Raji (cell line): ENCODE results near the gene GRID1.

Experiments
- POLR2A ChIP-seq: IDR thresholded peaks from 2 replicates; pipeline ENCODE4 v1.6.1; 2011; ENCODE audit warnings: low read depth, low read length, control low read depth; ENCODE audit not compliant: insufficient read depth

GRID1 gene

DNA sequence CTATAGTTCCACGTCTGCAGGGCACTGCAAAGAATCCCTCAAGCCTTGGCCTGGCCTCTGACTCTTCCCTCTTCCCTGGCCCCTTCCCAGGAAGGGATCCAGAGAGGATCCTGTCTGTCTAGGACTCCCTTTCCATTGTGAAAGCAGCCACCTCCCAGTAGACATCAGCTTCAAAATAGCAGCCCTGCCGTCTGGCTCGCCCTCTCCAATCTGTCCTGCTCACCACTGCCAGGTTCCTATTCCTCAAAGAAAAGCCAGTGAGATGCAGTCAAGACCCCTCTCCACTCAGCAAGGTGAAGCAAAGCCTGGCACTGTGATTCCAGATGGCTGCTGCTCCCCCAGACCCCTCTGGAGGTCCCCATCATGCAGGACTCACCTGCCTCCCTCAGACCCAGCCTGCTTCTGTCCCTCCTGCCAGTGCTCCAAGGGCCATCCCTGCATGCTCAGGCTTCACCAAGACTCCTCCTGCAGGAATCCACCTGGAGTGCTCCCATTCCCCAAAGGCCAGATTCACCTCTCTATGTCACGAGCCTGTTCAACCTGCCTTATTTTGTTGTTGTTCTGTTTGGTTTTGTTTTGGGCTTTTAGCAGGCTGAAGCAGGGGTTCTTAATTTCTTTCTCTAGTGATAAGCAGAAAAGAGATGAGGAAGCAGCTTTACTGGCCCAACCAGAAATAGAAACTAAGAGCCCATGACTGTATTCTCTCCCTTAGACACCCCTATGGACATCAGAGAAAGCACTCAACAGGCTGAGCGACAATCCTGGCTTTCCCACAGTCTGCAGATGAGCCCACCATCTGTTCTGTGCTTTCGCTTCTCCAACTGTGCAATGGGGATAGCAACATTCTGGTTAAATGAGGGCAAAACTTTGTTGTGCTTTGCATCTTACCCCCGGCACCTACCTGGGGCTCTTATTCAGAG, 305.1 kb downstream of the GRID1 start:
- no peak for TF ChIP-seq POLR2A

DNA sequence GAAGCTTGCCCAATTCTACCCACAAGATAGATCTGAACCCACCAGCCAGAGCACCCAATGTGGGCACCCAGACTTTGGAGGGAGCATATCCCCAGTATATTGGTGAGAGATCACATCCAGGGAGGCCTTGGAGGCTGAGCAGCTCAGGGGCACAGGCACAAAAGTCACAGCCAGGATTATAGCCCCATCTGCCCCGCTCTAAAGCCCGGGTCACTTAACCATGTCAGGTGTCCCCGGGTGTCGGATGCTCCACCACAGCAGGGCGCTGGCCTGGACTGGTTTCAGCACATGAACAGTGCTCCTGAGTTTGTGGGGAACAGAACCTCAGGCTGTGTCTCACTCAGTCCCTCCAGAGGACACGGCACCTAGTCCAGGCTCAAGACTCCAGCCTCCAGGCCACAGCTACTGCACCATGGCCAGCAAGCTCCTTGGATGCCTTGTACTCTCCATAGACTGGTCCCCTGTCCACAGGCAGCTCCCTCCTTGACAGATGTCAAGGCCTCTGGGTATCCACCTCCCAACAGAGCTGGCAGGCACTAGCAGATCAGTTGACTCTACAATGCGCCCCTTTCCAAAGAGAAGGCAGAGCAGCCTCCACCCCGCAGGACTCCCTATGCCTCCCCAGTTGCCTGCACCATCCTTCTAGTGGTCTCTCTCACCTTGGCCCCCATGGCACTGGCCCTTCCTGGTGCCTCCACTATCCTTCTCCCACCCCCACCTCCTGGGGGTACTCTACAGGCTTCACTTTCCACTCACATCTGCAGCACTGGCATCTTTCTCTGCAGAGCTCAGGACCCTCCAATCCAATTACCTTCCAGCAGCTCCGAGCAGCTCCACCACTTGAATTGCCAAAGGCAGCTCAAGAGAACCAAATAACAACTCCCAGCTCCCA, 306.0 kb downstream of the GRID1 start:
- no peak for TF ChIP-seq POLR2A

DNA sequence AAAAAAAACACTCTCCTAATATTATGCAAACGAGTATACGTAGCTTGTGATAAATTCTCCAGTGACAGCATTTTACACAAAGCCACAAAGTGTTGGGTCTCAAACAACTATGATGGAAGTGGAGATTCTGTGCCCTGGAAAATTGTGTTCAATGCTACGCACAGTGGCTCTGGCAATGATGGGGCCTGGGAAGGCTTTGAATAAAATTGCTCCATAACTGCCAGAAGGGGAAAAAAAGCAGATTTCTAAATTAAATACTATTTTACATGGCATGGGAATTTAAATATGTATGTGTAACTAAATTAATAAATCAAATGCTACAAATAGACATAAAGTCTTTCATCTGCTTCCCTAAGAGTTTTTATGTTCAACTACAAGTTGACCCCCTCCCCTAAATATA, 306.7 kb downstream of the GRID1 start:
- TF ChIP-seq POLR2A = no peak

DNA sequence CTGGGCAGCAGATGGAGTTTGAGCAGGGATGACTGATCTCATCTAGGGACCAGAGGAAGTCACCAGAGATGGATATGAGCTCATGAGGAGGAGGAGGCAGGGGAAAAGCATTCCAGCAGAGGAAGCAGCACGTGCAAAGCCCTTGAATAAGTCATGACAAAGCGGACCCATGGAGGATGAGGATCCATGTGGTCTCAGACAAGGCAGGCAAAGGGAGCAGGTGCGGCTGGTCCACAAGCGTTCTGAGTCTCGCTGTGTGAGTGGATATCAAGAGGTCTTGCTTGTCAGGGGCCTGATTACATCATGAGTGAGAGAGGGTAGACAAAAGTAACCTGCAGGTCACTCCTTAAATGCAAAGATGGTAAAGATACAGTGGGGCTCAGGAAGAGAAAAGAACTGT, 307.6 kb downstream of the GRID1 start:
- TF ChIP-seq POLR2A = no peak

DNA sequence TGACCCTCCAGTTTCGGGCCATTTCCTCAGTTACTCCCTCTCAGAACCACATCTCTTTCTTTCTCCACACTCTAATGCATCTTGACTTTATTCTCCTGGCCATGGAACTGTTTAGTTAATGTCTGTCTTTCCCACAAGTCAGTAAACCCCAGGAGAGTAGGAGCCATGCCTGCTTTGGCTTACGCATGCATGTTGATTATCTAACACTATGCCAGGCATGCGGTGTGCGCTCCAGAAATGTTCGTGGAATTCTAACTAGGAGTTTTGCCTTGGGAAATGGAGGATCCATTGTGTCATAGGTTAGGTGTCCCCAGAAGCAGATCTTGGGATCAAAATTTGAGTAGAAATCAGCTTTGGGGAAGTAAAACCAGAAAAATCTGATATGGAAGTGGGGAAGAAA, 308.9 kb downstream of the GRID1 start:
- TF ChIP-seq POLR2A = no peak

DNA sequence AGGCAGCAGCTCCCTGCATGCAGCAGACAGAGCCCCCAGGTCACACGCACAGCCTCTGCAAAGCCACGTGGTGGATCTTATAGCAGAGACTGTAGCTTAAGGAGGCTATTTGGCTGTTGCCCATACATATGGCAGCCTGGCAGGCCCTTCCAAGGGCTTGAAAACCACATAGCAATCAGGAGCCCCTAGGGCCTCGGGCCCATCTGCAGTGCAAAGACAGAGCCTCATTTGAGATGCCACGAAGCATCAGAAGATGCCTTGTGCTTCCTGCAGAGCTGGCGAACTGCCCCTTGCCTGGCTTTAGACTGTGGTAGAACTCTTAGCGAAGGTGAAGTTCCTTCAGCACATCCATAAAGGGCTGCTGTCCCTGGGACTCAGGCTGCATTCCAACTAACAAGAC, 309.9 kb downstream of the GRID1 start:
- no peak for TF ChIP-seq POLR2A

DNA sequence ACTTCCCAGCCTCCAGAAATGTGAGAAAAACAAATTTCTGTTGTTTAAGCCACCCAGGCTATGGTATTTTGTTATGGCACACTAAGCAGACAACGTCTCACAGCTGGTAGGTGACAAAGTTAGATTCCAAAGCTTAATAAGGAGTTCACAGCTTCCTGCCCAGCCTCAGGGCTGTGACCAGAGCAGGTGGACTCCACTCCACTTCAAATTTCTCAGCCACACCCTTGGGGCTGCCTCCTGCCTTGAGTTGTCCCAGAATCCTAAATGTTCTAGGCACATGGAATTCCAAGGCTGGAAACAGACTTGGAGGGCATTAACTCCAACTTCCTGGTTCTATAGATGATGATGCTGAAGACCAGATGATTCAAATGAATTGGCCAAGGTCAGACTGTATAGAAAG, 310.7 kb downstream of the GRID1 start:
- TF ChIP-seq POLR2A = no peak

DNA sequence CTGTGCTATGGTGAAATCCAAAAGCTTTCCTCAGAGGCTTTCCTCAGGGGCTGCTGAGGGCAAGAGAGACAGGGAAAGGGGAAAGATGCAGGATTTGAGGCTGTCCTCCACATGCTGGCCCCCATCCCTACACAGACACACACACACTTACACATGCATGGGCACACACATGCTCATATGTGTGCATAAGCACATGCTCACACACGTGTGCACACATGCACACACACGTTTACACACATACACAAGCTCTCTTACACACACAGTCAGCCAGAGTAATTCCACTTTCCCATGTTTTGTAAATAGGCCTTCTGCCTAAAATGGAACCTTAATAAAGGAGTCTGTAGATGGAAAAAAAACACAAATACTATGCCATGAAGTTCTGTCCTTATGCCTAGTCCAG, 312.9 kb downstream of the GRID1 start:
- TF ChIP-seq POLR2A = no peak

DNA sequence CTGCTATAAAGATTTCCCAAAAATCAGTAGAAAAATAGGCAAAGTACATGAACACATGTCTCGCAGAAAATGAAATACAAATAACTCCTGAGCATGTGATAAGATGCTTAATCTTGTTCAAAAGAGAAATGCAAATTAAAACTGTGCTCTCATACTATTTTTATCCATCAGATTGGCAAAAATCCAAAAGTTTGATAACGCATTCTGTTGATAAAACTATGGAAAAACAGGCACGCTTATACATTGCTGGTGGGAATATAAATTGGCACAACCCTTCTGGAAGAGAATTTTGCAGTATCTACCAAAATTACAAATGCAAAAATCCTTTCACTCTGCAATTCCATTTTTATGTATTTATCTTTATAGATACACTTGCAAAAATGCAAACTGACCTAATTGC, 315.0 kb downstream of the GRID1 start:
- no peak for TF ChIP-seq POLR2A

DNA sequence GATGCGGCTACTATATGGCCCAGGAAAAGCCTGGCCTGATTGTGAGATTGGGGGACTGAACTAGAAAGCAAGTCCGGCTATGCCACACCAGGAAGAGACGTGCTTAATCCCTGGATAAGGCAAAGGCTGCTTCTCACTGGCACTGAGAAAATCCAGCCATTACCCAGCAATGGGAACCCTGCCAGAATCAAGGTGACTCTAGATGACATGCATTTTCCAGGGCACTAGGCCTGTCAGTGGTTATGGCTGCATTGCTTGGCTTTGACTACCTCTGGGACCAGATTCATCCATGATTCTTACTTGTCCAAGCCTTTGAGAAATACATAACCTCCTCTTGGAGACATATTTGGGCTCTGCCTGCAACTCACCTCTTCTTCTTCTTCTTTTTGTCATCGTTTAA, 317.2 kb downstream of the GRID1 start:
- TF ChIP-seq POLR2A = no peak

DNA sequence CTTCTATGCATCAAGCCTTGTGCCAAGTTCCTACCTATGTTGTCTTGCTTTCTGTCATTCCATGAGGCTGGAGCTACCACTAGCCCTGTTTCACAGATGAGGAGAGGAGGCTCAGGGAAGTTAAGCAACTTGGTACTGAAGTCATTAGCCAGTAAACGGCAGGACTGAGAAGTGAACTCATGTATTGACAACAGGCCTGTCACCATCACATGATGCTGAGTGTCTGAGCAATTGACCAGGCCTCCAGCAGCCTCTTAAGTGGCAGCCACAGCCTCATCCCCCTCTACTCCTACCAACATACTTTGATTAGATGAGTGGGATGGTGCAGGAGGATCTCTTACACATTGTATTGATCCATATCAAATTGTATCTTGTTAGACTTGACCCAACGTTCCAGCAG, 317.6 kb downstream of the GRID1 start:
- TF ChIP-seq POLR2A = no peak

DNA sequence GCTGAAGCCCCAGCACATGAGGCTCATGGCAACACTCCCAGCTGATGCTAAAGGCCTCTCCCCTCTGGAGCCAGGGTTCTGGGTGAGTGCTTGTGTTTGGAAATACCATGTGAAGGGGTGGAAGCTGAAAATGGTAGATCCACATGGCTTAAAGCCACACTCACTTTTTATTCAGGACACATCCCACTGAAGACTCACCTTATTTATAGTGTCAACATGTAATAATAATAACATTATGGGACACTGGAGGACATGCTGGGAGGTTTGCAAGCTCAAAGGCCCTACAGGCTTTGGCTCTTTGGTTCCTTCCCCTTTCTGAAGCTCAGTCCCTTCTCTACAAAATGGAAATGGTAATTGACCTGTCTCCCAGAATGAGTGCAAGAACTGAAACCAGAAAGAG, 318.0 kb downstream of the GRID1 start:
- no peak for TF ChIP-seq POLR2A

DNA sequence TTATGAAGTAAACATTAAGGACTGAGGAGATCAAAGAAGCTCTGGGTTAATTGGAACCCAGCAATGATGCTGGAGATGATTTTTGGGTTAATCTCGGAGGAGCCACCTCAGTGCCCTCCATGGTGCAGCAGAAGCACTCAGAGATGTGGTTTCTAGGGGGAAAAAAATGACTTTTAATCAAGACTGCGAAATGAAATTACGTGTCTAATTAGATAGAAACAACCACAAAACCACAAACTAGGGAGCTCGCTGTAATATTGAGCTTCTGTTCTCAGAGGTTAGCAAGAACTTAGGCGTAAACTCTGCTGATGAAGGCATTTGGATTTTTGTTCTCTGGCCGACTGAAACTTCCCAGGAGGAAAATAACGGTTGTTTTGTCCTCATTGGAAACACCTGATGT, 319.0 kb downstream of the GRID1 start:
- TF ChIP-seq POLR2A = no peak

DNA sequence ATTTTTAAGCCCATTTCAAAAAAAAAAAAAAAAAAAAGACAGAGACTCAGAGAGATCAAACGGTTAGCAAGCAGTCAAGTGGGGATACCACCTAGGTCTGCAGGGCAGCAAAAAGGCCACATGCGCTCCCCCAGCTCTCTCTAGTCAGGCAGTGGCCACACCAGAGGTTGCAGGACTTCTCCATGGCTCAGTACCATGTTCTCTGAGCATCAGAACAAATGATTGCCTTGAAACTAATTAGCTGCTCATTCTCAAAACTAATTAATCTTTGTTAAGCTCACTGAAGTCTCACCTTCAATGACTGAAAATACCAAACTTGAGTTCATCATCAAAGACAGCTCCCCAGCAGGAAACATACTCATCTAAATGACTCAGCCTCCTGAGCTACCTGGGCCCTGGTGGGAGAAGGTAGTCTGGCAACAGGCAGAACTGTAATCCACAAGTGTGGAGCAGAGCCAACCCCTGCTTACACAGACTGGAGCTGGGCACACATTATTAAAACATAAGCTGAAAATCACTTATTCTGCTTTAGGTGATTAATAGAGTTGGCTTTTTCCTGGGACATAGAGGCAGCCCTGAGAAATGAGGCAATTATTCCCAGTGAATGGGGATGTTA, 319.6 kb downstream of the GRID1 start:
- TF ChIP-seq POLR2A = no peak

DNA sequence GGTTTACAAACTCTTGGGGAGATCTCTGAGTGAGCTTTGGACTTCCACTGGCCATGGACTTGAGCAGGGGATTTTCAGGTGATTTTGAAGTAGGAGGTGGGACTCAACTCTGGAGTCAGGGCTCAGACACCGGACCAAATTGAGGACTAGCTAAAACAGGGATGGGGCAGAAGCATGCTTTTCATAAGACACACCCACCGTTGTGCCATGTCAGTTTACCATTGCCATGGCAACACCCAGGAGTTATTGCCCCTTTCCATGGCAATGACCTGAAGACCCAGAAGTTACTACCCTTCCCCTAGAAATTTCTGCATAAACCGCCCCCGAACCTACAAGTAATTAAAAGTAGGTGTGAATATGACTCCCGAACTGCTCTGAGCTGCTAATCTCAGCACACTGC, 320.7 kb downstream of the GRID1 start:
- TF ChIP-seq POLR2A = no peak

DNA sequence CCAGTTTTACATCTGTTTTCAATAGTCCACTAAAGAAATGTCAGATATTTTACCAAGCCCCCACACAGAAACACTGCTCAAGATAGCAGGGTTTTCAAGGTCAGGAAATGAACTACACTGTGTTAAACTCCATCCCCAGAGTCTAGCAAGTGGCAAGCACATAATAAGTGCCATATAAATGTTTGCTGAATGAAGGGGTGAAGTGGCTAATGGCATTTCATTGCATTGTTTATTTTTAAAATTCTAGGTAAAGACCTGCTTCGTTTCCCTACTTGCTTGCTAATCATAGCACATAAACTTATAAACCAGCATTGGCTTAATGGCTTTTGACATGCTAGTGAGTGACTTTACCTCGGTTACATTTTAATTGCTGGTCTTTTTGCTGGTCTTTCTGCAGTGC, 322.6 kb downstream of the GRID1 start:
- TF ChIP-seq POLR2A = no peak
